ENCODE results near the gene TNFSF12.
A peak's percentile ranks its signal among the peaks of the same experiment; 100 is the strongest.

TNFSF12 gene

DNA sequence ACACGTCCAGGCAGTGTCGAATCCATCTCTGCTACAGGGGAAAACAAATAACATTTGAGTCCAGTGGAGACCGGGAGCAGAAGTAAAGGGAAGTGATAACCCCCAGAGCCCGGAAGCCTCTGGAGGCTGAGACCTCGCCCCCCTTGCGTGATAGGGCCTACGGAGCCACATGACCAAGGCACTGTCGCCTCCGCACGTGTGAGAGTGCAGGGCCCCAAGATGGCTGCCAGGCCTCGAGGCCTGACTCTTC lies 23.4 kb downstream of the TNFSF12 start:
- no peak for DNase-seq

DNA sequence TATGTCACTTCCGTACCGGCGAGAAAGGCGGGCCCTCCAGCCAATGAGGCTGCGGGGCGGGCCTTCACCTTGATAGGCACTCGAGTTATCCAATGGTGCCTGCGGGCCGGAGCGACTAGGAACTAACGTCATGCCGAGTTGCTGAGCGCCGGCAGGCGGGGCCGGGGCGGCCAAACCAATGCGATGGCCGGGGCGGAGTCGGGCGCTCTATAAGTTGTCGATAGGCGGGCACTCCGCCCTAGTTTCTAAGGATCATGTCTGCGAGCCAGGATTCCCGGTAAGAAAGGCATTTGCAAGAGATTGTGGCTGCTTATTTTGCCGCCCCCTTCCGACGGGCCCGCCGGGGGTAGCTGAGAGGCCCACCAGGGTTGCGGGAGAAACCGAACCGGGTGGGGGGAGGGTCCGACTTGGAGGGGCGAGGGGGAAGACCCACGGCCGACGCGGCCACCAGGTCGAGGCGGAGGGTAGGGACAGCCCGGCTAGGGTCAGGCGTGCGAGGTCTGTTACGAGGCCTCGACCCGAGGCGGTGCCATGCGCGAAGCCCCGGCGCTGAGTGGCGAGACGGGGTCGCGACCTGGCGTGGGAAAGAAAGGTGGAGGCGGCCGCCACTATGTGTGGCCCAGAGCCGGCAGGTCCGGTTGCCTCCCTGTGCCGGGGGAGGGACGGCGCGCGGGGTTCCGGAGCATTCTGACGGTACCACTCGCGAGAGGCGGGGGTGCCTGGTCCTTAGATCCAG lies 23.9 kb downstream of the TNFSF12 start:
- DNase-seq: peak; percentile 100

GRCh38 chr17:7573324-7574080 lies 24.6 kb downstream of the TNFSF12 start:
- DNase-seq: peak; percentile 89

- DNase-seq: no peak
Measured at GRCh38 chr17:7574176-7574953, 25.5 kb downstream of the TNFSF12 start.

DNA sequence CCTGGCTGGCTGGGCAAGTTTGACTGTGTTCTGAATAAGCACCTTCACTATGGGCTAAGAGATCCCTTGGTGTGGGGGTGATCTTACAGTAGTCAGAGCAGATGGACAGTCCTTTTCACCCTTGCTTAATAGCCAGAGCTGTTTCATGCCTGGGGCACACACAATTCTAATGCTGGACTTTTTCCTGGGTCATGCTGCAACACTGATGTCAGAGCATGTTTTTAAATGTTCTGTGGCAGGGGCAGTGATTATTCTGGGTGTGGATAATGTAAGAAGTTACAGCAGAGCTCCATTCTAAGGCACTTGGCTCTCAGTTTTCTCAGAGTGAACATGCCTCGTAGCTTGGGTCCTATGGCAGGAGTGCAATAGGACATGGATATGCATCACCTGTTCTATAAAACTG lies 26.6 kb downstream of the TNFSF12 start:
- DNase-seq: no peak

- no peak for DNase-seq
Measured at GRCh38 chr17:7575959-7576358, 27.1 kb downstream of the TNFSF12 start.

GRCh38 chr17:7576432-7576937 lies 27.6 kb downstream of the TNFSF12 start:
- DNase-seq: no peak

DNA sequence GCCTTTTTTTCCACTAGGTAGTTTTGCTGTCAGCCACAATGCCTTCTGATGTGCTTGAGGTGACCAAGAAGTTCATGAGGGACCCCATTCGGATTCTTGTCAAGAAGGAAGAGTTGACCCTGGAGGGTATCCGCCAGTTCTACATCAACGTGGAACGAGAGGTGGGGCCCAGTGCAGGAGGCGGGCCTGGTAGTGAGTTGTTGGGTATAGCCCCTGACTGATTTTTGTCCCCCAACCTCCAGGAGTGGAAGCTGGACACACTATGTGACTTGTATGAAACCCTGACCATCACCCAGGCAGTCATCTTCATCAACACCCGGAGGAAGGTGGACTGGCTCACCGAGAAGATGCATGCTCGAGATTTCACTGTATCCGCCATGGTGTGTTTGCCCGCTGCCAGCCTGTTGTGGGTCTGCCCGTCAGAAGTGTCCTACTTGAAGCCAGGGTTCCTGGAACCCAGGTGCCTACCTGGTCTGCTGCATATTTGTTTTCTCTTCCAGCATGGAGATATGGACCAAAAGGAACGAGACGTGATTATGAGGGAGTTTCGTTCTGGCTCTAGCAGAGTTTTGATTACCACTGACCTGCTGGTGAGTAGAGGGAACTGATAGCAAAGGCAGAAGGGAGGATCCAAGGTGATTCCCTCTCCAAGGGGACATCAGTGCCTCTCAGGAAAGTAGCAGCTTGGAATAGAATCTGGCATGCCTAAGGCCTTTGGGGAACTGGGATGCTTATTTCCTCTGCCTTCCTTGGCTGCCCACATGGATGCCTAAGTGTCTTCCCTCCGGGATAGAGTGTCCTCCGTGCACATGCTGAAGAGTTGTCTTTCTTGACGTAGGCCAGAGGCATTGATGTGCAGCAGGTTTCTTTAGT lies 28.7 kb downstream of the TNFSF12 start:
- no peak for DNase-seq

GRCh38 chr17:7579001-7579833 lies 30.4 kb downstream of the TNFSF12 start, which contains the start of gene CD68:
TSS of gene CD68 (plus strand) at chr17:7579638. CDS start at chr17:7579678, 40 bp downstream.
- peak; percentile 83 for DNase-seq

- DNase-seq: peak; percentile 43
Measured at GRCh38 chr17:7579834-7580603, 31.2 kb downstream of the TNFSF12 start.

DNA sequence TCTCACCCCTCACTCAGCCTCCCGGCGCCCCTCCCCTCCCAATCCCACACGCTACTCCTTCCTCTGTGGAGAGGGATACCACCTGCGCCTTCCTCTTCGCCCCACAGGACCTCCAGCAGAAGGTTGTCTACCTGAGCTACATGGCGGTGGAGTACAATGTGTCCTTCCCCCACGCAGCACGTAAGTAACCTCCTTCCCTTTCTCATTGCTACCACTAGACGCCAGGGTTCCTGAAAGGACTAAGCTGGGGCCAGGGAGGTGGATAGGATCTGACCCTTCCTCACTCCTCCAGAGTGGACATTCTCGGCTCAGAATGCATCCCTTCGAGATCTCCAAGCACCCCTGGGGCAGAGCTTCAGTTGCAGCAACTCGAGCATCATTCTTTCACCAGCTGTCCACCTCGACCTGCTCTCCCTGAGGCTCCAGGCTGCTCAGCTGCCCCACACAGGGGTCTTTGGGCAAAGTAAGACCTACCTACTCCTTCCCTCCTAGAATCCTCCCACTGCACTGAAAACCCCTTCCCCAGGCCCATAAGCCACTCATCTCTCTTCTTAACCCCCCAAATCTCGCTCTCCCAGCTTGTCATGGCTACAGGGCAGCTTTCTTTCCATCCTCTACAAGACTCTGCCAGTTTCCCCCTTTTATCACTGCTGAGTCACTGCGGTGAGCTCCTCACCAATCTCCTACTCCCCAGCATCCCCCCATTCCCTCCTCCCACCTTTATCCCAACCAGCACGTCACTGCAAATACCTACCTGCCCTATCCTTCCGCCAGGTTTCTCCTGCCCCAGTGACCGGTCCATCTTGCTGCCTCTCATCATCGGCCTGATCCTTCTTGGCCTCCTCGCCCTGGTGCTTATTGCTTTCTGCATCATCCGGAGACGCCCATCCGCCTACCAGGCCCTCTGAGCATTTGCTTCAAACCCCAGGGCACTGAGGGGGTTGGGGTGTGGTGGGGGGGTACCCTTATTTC lies 32.0 kb downstream of the TNFSF12 start:
- no peak for DNase-seq

DNA sequence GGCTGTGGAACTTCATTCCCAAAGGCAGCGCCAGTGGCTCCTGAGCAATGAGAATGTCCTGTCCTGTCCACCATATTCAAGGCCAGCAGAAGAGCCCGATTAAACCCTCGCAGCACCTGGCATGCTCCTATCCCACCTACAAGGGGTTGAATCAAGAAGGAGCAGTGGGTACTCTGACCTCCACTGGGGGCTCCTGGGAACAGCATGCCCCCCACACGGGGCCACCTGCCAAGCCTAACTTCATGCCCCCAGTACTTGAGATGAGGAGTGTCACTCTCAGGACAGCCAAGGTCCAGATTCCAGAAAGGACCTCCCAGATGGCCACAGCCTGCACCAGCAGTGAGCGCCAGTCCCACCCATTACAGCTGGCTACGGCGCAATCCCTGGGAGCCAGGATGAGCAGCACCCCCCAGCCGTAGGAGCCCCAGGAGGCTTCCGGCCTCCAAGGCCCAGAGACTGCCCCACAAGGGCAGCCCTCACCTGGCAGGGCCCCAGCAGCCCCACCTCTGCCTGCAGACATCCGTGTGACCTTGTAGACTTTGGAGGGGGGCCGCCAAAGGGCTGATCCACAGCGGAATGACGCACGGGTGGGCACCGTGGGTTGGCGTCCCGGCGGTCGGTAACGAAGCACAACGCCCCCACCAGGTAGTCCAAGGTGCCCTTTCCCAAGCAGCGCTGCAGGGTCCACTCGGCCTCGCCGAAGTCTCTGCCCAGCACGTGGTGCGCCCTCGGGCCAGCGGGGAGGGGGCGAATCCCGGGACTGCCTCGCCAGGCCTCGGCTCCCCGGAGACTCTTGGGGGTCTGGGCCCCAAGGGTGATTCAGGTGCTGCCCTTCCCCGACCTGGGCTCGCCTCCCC lies 33.8 kb downstream of the TNFSF12 start:
- DNase-seq: no peak

- peak; percentile 96 for DNase-seq
Measured at GRCh38 chr17:7583253-7584109, 34.6 kb downstream of the TNFSF12 start, which contains the start of gene MPDU1. TSS of gene MPDU1 (plus strand) at chr17:7583852. CDS start at chr17:7583863, 11 bp downstream.

GRCh38 chr17:7586673-7587419 lies 38.0 kb downstream of the TNFSF12 start:
- DNase-seq: no peak

- DNase-seq: no peak
Measured at GRCh38 chr17:7587420-7588151, 38.7 kb downstream of the TNFSF12 start.

Data from stimulated activated CD4-positive, alpha-beta T cell treated with anti-CD3 and anti-CD28 coated beads, Interleukin-4, amount 100 ng/mL, for 24 hours (primary cell).